ENCODE data around the gene POU4F1. TPM values are rescaled to one million over a fixed set of nuclear protein-coding genes. Genes with fewer than 3 reads are reported as not detected.
"Not testable (repeated sequence)": the region's sequence is repeated elsewhere in the genome, so short reads cannot be mapped to it uniquely, and the experiment has no call there.

The POU4F1 gene
- total RNA-seq (2014; rRNA removed) = 0.29 and 0.32 TPM in 2 replicates
- 0.28 TPM for polyA plus RNA-seq (2012)

DNA sequence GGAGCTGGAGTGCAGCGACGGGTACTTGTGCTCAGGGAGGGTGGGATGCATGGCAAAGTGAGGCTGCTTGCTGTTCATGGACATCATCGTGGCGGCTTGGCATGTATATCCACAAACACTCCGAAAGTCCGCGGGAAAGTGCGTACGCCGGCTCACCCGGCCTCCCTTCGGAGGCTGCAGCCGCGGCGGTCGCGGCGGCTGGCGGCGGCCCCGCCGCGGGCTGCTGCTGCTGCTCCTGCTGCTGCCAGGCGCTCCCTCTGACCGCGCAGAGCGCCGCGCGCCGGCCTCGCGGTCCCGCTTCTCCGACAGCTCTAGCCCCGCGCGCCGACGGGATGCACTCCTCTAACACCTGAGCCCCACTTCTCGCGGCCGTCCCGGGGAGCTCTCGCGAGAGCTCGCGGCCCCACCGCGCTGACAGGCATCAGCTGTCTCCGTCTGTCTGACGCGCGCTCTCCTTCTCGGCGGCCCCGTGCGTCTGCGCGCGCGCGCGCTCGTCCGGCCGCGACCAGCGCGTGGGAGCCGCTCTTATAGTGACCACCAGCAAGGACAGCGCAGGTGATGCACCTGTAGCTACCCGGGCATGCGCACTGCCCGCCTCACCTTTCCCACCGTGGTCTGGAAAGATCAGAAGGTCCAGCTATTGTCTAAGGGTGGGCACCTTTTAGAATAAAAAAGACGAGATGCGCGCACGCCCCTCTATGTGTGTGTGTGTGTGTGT is at the start of gene POU4F1:
POU4F1 (minus strand) TSS at position 313 of the 718 bp plus-strand sequence; CDS start at position 87, 226 bp downstream.
- peak; percentile 68 for DNase-seq (ENCODE audit: low read depth)

DNA sequence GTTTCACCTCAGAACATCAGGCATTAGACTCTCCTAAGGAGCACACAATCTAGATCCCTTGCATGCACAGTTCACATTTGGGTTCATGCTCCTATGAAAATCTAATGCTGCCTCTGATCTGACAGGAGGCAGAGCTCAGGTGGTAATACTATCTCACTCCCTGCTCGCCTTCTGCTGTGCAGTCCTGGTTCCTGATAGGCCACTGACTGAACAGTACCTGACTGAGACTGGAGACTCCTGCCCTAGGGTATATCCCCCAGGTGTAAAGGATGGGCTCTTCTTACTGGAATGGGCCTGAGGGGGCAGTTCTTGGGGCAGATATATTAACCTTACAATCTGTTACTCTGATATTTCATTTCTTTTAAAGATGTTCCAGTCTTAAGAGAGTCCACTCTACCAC is 49.3 kb upstream of the POU4F1 start:
- DNase-seq (ENCODE audit: low read depth) = no peak

GRCh38 chr13:78650717-78651083 is 47.3 kb upstream of the POU4F1 start:
- DNase-seq (ENCODE audit: low read depth) = no peak

GRCh38 chr13:78649997-78650716 is 46.8 kb upstream of the POU4F1 start:
- DNase-seq (ENCODE audit: low read depth) = no peak

- DNase-seq (ENCODE audit: low read depth) = not testable (repeated sequence)
Observed at GRCh38 chr13:78647109-78647678, 43.8 kb upstream of the POU4F1 start.

- DNase-seq (ENCODE audit: low read depth) = no peak
Observed at GRCh38 chr13:78638216-78638615, 34.9 kb upstream of the POU4F1 start.

DNA sequence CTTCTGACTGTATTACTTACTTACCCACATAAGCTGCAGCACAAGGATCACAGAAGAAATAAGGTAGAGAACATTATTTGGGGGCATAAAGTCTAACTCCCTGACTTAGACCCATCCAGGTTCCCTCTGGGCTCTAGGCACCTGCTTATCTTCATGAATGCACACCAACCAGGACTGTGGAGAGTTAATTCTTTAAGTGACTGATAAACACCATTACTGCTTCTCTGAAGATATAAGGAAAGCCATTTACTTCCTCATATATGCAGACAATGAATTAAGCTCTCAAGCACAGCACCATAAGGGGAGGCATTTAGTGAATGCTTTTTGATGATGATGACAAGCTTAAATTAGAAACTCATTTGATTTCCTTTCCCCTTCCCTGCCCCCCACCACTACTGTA is 33.1 kb upstream of the POU4F1 start:
- no peak for DNase-seq (ENCODE audit: low read depth)

DNA sequence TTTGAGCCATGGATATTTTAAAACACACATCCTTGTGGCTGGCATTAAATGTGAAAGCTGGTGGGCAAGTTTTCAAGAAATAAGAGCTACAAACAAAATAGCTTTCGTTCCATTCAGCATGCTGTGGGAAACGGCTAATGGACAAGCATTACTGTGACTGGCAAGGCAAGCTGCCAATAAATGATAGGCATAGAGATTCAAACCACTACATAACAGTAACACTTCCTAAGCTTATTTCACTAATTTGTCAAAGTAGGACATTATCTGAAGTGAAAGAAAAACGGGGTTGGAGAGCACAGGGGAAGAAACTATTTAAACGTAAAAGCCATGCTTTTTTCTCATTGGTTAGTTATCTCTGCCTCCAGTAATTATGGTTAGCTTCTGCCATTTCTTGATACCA is 29.6 kb upstream of the POU4F1 start:
- DNase-seq (ENCODE audit: low read depth) = no peak

GRCh38 chr13:78631077-78631476 is 27.7 kb upstream of the POU4F1 start:
- DNase-seq (ENCODE audit: low read depth) = no peak

GRCh38 chr13:78630511-78630910 is 27.2 kb upstream of the POU4F1 start:
- peak; percentile 13 for DNase-seq (ENCODE audit: low read depth)

- no peak for DNase-seq (ENCODE audit: low read depth)
Observed at GRCh38 chr13:78625384-78625783, 22.0 kb upstream of the POU4F1 start.

- DNase-seq (ENCODE audit: low read depth) = no peak
Observed at GRCh38 chr13:78623132-78623531, 19.8 kb upstream of the POU4F1 start.

DNA sequence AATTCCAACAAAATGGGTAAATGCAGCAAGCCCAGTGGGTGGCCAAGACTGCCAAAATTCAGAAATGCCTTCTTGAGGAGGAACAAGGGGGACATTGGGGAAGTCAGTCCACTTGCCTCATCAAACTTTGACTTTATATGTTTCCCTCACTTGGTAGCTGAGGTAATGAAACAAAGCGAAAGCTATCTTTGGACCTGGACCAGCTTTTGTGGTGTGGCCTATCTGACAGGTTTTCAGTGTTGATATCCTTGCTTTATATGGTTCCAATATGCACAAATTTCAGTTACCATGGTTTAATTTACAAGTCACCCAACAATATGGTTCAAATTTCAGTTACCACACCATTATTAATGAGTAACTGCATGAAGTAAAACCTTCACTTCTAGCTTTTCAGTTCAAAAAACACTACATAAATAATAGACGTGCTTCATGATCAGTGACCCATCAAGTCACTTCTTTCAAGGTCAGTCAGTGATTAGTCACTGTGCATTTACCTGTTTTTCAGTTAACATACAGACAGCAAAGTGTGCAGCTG is 17.7 kb upstream of the POU4F1 start:
- DNase-seq (ENCODE audit: low read depth) = no peak

GRCh38 chr13:78618411-78618810 is 15.1 kb upstream of the POU4F1 start:
- DNase-seq (ENCODE audit: low read depth) = no peak

DNA sequence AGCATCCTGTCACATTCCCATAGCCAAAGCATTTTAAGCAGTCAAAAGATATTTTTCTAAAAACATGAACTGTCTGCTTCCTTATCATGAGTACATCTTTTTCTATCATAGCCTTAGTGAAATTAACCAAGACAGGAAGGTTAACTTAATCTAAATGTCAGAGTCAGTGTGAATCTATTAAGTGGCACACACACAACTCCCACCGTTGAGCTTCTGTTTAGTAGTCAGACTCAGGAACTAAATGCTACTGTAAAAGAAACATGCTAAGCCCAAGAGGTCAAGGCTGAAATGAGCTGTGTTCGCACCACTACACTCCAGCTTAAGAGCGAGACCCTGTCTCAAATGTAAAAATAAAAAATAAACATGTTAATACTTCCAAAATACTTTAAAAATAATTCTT is 7.7 kb upstream of the POU4F1 start:
- no peak for DNase-seq (ENCODE audit: low read depth)

DNA sequence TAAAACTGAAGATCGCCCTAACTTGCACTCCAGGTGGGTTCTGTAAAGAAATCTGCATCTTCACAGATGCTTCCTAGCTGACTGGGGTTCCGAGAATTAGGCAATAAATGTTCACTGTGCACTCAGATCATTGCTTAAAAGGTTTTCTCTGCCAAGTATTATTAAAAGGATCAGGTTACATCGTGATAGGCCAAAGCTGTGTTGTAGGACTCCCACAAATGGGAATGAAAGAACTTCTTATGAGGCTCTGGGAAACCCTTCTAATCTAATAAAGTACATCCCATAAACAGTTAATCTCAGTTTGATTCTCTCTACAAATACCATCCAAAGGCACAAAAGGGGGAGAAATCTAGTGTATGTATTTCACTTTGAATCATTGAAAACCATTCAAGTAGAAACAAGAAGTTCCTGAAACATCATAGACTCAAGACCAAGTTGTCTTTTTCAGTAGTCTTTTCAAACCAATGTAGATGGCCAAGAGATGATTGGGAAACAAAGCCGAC is 7.1 kb upstream of the POU4F1 start:
- no peak for DNase-seq (ENCODE audit: low read depth)

- peak; percentile 38 for DNase-seq (ENCODE audit: low read depth)
Observed at GRCh38 chr13:78609464-78610205, 6.3 kb upstream of the POU4F1 start.

GRCh38 chr13:78608688-78609463 is 5.5 kb upstream of the POU4F1 start:
- DNase-seq (ENCODE audit: low read depth) = no peak

- no peak for DNase-seq (ENCODE audit: low read depth)
Observed at GRCh38 chr13:78608252-78608687, 4.9 kb upstream of the POU4F1 start.

GRCh38 chr13:78607409-78608251 is 4.3 kb upstream of the POU4F1 start:
- DNase-seq (ENCODE audit: low read depth) = no peak
